Fibroblast of lung (primary cell): ENCODE data around the gene NUTM1. TPM values are rescaled to one million over a fixed set of nuclear protein-coding genes. Genes with fewer than 3 reads are reported as not detected.

Source experiments
- DNase-seq, 2 donors: peaks; one replicate each; pipeline versions ENCODE4 v3.0.0 to v3.0.0-alpha.2; 2010; ENCODE audit warnings: low read depth in 2 of 2
- H2AFZ ChIP-seq: 2 replicates; pipeline ENCODE4 v1.5.1; 2012; ENCODE audit warnings: low read length, control low read depth, inconsistent platforms
- H3K27ac ChIP-seq: 2 replicates; pipeline ENCODE4 v1.5.1; 2011; ENCODE audit warnings: low read length, control low read depth; ENCODE audit not compliant: insufficient read depth
- H3K27me3 ChIP-seq: 2 replicates; pipeline ENCODE4 v1.5.1; 2011; ENCODE audit warnings: mild to moderate bottlenecking, low read length; ENCODE audit not compliant: control insufficient read depth, insufficient read depth
- H3K36me3 ChIP-seq: 2 replicates; pipeline ENCODE4 v1.5.1; 2011; ENCODE audit warnings: low read length; ENCODE audit not compliant: control insufficient read depth, insufficient read depth
- H3K4me1 ChIP-seq: 2 replicates; pipeline ENCODE4 v1.5.1; 2011; ENCODE audit warnings: low read length; ENCODE audit not compliant: control insufficient read depth, insufficient read depth; ENCODE audit errors: extremely low read depth
- H3K4me2 ChIP-seq: 2 replicates; pipeline ENCODE4 v1.5.1; 2011; ENCODE audit warnings: low read length, control low read depth; ENCODE audit not compliant: insufficient read depth; ENCODE audit errors: extremely low read depth
- H3K4me3 ChIP-seq, 4 experiments: fragments of 200-600 bp in 1 of 4; sonication (generic) in 1 of 4; replicated peaks in 1 of 4; 2 replicates each; pipeline ENCODE4 v1.5.1; 2011 to 2016; ENCODE audit warnings: low read length in 4 of 4, low read depth in 3 of 4, mild to moderate bottlenecking in 3 of 4, control low read depth in 2 of 4, inconsistent platforms in 1 of 4, mixed read lengths in 1 of 4; ENCODE audit not compliant: insufficient read depth in 1 of 4; ENCODE audit errors: control extremely low read depth in 1 of 4
- H3K79me2 ChIP-seq: 2 replicates; pipeline ENCODE4 v1.5.1; 2012; ENCODE audit warnings: mild to moderate bottlenecking, low read length, inconsistent platforms; ENCODE audit not compliant: control insufficient read depth, insufficient read depth
- H3K9ac ChIP-seq: 2 replicates; pipeline ENCODE4 v1.5.1; 2011; ENCODE audit warnings: mild to moderate bottlenecking, low read length, control low read depth; ENCODE audit not compliant: insufficient read depth
- H3K9me3 ChIP-seq: 2 replicates; pipeline ENCODE4 v1.5.1; 2012; ENCODE audit warnings: low read depth, low read length; ENCODE audit not compliant: control insufficient read depth, insufficient read depth
- H4K20me1 ChIP-seq: 2 replicates; pipeline ENCODE4 v1.5.1; 2011; ENCODE audit warnings: low read length; ENCODE audit not compliant: control insufficient read depth, insufficient read depth; ENCODE audit errors: extremely low read depth
- CTCF ChIP-seq, 2 donors: IDR thresholded peaks in 1 of 2; conservative IDR thresholded peaks in 1 of 2; 1 replicate in 1 of 2; 2 replicates in 1 of 2; pipeline ENCODE4 v1.5.1; 2011 to 2012; ENCODE audit warnings: low read length in 2 of 2, control low read depth in 1 of 2, inconsistent platforms in 1 of 2, low read depth in 1 of 2, mild to moderate bottlenecking in 1 of 2
- EZH2 ChIP-seq: IDR thresholded peaks from 2 replicates; pipeline ENCODE4 v1.5.1; 2012; ENCODE audit warnings: low read length, control low read depth, mild to moderate bottlenecking; ENCODE audit errors: missing control alignments
- polyA plus RNA-seq, 2 donors: library from polyadenylated mRNA; depleted of rRNA in 1 of 2; stranded (reverse) in 1 of 2; unstranded in 1 of 2; fragments of >200 nt; gene quantifications; 2 replicates each; pipeline ENCODE4 v1.2.1, GENCODE V29; 2011 to 2012; ENCODE audit warnings: missing spikeins in 1 of 2
- total RNA-seq: library from RNA; depleted of rRNA; stranded (reverse); fragments of >200 nt; gene quantifications from 2 replicates; pipeline ENCODE4 v1.2.1, GENCODE V29; 2014

The NUTM1 gene
- total and polyA plus RNA-seq, 2 donors (not counting 1 experiment from before 2014, with no cell fraction given), result not detected

- peak overlapping the region in 1 of 4 experiments; percentile 27 for H3K4me3 ChIP-seq
- no peak overlapping the region for H3K27ac ChIP-seq
- no peak overlapping the region for H3K4me2 ChIP-seq
- H3K9ac ChIP-seq, result no peak overlapping the region
- no peaks in the 10 kb centered on the region for H3K79me2 ChIP-seq
- H3K36me3 ChIP-seq, result no peaks in the 10 kb centered on the region
- no peaks in the 10 kb centered on the region for H3K27me3 ChIP-seq
- H2AFZ ChIP-seq, result no peak overlapping the region
- TF ChIP-seq CTCF (conservative IDR thresholded peaks at IDR 0.05 in 1 of 2, IDR thresholded peaks at IDR 0.05 in 1 of 2; ENCODE audit: low read depth in 1 of 2, low read length in 2 of 2) (no peak), EZH2 (no peak)
- peaks cover 7% of the 10 kb centered on the region for H3K4me1 ChIP-seq
- no peak for DNase-seq
- no peaks in the 10 kb centered on the region for H4K20me1 ChIP-seq
- no peaks in the 10 kb centered on the region for H3K9me3 ChIP-seq
Observed at GRCh38 chr15:34335176-34336032, 7.7 kb upstream of the NUTM1 start.

DNA sequence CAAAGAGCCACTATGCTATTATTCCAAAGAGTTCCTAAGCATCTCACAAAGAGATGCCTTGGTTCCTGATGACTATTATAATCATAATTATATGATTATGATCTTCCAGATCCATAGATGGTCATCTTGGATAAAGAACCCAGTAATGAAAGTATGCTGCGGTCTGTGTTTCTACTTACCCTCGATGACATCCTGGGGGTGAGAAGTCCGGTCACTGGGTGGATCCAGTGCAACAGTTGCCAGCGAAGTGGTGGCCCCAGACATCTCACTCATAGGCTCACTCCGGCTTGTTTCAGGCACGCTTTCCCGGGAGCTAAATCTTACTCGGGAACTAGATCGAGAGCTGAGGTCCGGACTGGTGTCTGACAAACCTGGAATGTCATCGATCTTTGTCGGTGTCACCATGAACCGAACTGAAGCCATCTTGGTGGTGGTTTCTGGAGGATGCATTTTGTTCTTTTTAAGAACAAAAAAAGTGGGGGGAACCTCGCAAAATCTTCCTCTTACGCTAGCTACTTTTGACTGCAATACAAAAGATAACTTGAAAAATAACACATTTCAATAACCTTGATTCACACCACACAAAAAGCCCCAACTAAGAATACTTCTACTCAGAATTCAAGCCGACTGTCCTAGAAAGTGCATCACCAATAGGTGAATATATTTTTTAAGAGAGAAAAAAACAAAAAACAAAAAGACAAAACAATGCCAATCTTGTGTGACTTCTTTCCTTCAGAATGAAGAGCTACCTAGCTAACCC is 6.7 kb upstream of the NUTM1 start:
- Histone ChIP-seq H3K4me1 (peaks cover 7% of the 10 kb centered on the region), H3K9me3 (no peaks in the 10 kb centered on the region), H3K9ac (no peak overlapping the region), H3K4me2 (peak overlapping the region; percentile 92), H3K4me3 (peak overlapping the region in 3 of 4 experiments; percentile 77 to 86 (median 86)), H3K79me2 (peaks cover 5% of the 10 kb centered on the region), H3K36me3 (no peaks in the 10 kb centered on the region), H3K27ac (no peak overlapping the region), H4K20me1 (no peaks in the 10 kb centered on the region), H2AFZ (no peak overlapping the region), H3K27me3 (no peaks in the 10 kb centered on the region)
- DNase-seq, result no peak
- TF ChIP-seq EZH2, result no peak
- TF ChIP-seq CTCF (conservative IDR thresholded peaks at IDR 0.05 in 1 of 2, IDR thresholded peaks at IDR 0.05 in 1 of 2; ENCODE audit: low read depth in 1 of 2, low read length in 2 of 2), result no peak

- Histone ChIP-seq H4K20me1 (no peaks in the 10 kb centered on the region), H3K9ac (peak overlapping the region; percentile 77), H2AFZ (peak overlapping the region; percentile 94), H3K27ac (peak overlapping the region; percentile 52), H3K36me3 (no peaks in the 10 kb centered on the region), H3K4me1 (peaks cover 7% of the 10 kb centered on the region), H3K4me2 (peak overlapping the region; percentile 92), H3K4me3 (peak overlapping the region; percentile 77 to 88 (median 86)), H3K27me3 (no peaks in the 10 kb centered on the region), H3K9me3 (no peaks in the 10 kb centered on the region), H3K79me2 (peaks cover 10% of the 10 kb centered on the region)
- no peak for DNase-seq
- TF ChIP-seq EZH2 (no peak), CTCF (conservative IDR thresholded peaks at IDR 0.05 in 1 of 2, IDR thresholded peaks at IDR 0.05 in 1 of 2; ENCODE audit: low read depth in 1 of 2, low read length in 2 of 2) (no peak)
Observed at GRCh38 chr15:34336991-34337556, 6.0 kb upstream of the NUTM1 start.
